Upper lobe of right lung (tissue), 1 donor: ENCODE results near the gene EEF1B2. TPM values are rescaled to one million over a fixed set of nuclear protein-coding genes. Genes with fewer than 3 reads are reported as not detected.
"Not testable (repeated sequence)": the region's sequence is repeated elsewhere in the genome, so short reads cannot be mapped to it uniquely, and the experiment has no call there.

Source experiments
- ATAC-seq: fragments of 200-7000 bp; cut with Tn5 transposase; one replicate; pipeline ENCODE4 v1.9.1; 2020; ENCODE audit warnings: mild to moderate bottlenecking, moderate library complexity
- DNase-seq: peaks from one replicate; pipeline ENCODE4 v3.0.0-alpha.2; 2020
- H3K27ac ChIP-seq: fragments of 200-600 bp; one replicate; pipeline ENCODE4 v1.8.0; 2022
- H3K27me3 ChIP-seq: fragments of 200-600 bp; one replicate; pipeline ENCODE4 v1.8.0; 2022; ENCODE audit warnings: mild to moderate bottlenecking
- H3K36me3 ChIP-seq: fragments of 200-600 bp; one replicate; pipeline ENCODE4 v1.8.0; 2022
- H3K4me1 ChIP-seq: fragments of 200-600 bp; one replicate; pipeline ENCODE4 v1.8.0; 2022
- H3K4me3 ChIP-seq: fragments of 200-600 bp; one replicate; pipeline ENCODE4 v1.8.0; 2022; ENCODE audit warnings: mild to moderate bottlenecking
- H3K9me3 ChIP-seq: fragments of 200-600 bp; one replicate; pipeline ENCODE4 v1.8.0; 2022
- CTCF ChIP-seq: fragments of 200-600 bp; IDR thresholded peaks from one replicate; pipeline ENCODE4 v1.8.0; 2022; ENCODE audit warnings: antibody characterized with exemption
- intact Hi-C: fragments of 100-400 bp; cut with DNase I; formaldehyde crosslinking; loops from one replicate; pipeline ENCODE4 v1.11.0; 2022
- long read RNA-seq: library from polyadenylated mRNA; unstranded; transcript quantifications from one replicate; pipeline ENCODE4 v2.0.0, GENCODE V29; 2021
- total RNA-seq: library from RNA; stranded (reverse); fragmentation: NEBNext Ultra II Directional; extraction: Animal tissue kit (Norgen Biotek cat#: 25700); gene quantifications from one replicate; pipeline ENCODE4 v1.2.1, GENCODE V29; 2021
- donor health status: DM: no; HTN: yes; CAD: no; lungs with severe emphysema.

Gene EEF1B2
- 389 TPM for total RNA-seq
- long read RNA-seq, transcript EEF1B2-203 (6 exons, 1,098 nt) = major isoform, 153 of 164 reads
- long read RNA-seq, partial matches to known transcripts = 2 of 164 reads
- long read RNA-seq, other reads (novel, unspliced or antisense) = 4 of 164 reads

- H3K36me3 ChIP-seq = peaks cover 34% of the 10 kb centered on the region
- DNase-seq = peak; percentile 99
- TF ChIP-seq CTCF = no peak
- no peaks in the 10 kb centered on the region for H3K27me3 ChIP-seq
- intact Hi-C loops = no loop called here
- no peaks in the 10 kb centered on the region for H3K9me3 ChIP-seq
- peak; percentile 98 for ATAC-seq
- H3K4me1 ChIP-seq = peaks cover 19% of the 10 kb centered on the region
- H3K27ac ChIP-seq = peak within 1 kb of the TSS; percentile 91
- H3K4me3 ChIP-seq = peak within 1 kb of the TSS; percentile 97
Measured at GRCh38 chr2:206159346-206160124, at the start of gene EEF1B2, which contains the start of gene NDUFS1. EEF1B2 (plus strand) TSS chr2:206159895; CDS start chr2:206159980, 85 bp downstream. NDUFS1 (minus strand) TSS chr2:206159444; CDS start chr2:206153678, 5,766 bp downstream.

- no peak for ATAC-seq
Measured at GRCh38 chr2:206112108-206112507, 47.6 kb upstream of the EEF1B2 start.

GRCh38 chr2:206112846-206113547 lies 46.7 kb upstream of the EEF1B2 start:
- Histone ChIP-seq H3K4me1 (no peaks in the 10 kb centered on the region), H3K27me3 (no peaks in the 10 kb centered on the region), H3K9me3 (peaks cover 3% of the 10 kb centered on the region), H3K27ac (no peak overlapping the region), H3K4me3 (no peak overlapping the region), H3K36me3 (peaks cover 9% of the 10 kb centered on the region)
- no peak for ATAC-seq
- intact Hi-C loops = no loop called here
- DNase-seq = no peak
- TF ChIP-seq CTCF = no peak

More at GRCh38 chr2:206112108-206112507, 47.6 kb upstream of the EEF1B2 start:
- no peak overlapping the region for H3K27ac ChIP-seq
- peaks cover 3% of the 10 kb centered on the region for H3K9me3 ChIP-seq
- H3K36me3 ChIP-seq = peaks cover 7% of the 10 kb centered on the region
- TF ChIP-seq CTCF = no peak
- DNase-seq = no peak
- H3K4me3 ChIP-seq = no peak overlapping the region
- intact Hi-C loops = no loop called here
- no peaks in the 10 kb centered on the region for H3K4me1 ChIP-seq
- no peaks in the 10 kb centered on the region for H3K27me3 ChIP-seq

- intact Hi-C loops = no loop called here
- no peak for TF ChIP-seq CTCF
- Histone ChIP-seq H3K27me3 (no peaks in the 10 kb centered on the region), H3K27ac (no peak overlapping the region), H3K36me3 (peaks cover 14% of the 10 kb centered on the region), H3K4me1 (no peaks in the 10 kb centered on the region), H3K4me3 (no peak overlapping the region), H3K9me3 (peaks cover 3% of the 10 kb centered on the region)
- DNase-seq (no peak), ATAC-seq (no peak)
Measured at GRCh38 chr2:206115026-206115578, 44.6 kb upstream of the EEF1B2 start.

- DNase-seq (no peak), ATAC-seq (no peak)
- TF ChIP-seq CTCF = no peak
- Histone ChIP-seq H3K4me1 (no peaks in the 10 kb centered on the region), H3K36me3 (peaks cover 26% of the 10 kb centered on the region), H3K27me3 (no peaks in the 10 kb centered on the region), H3K27ac (no peak overlapping the region), H3K9me3 (peaks cover 3% of the 10 kb centered on the region), H3K4me3 (no peak overlapping the region)
- intact Hi-C loops = no loop called here
Measured at GRCh38 chr2:206116278-206116677, 43.4 kb upstream of the EEF1B2 start.

- DNase-seq, intact Hi-C loops, H3K9me3 ChIP-seq, H3K27ac ChIP-seq, ATAC-seq, H3K27me3 ChIP-seq, H3K4me1 ChIP-seq, H3K4me3 ChIP-seq: not testable (repeated sequence)
- H3K36me3 ChIP-seq = peaks cover 80% of the 10 kb centered on the region
Measured at GRCh38 chr2:206122569-206122968, 37.1 kb upstream of the EEF1B2 start.
